HEK293 (cell line): ENCODE measurements around the gene OMA1.

Source experiments
- CTCF ChIA-PET: fragments of 350-600 bp; formaldehyde crosslinking; extraction: SDS; loops from one replicate; lab custom pipeline; 2021; ENCODE audit warnings: antibody characterized with exemption; lab: Yijun Ruan, JAX
- POLR2A ChIA-PET: fragments of 300-600 bp; formaldehyde crosslinking; extraction: SDS; loops from one replicate; lab custom pipeline; 2020; ENCODE audit warnings: antibody characterized with exemption, inconsistent platforms; lab: Yijun Ruan, JAX
- H3K27ac ChIP-seq: fragments of 200-500 bp; sonication (Bioruptor generic); 2 replicates; pipeline ENCODE4 v1.5.1; 2014; ENCODE audit warnings: low read depth, low read length, control low read depth, inconsistent platforms; ENCODE audit errors: extremely low read depth
- H3K36me3 ChIP-seq, 2 experiments: fragments of 200-500 bp in 1 of 2; sonication (Bioruptor generic) in 1 of 2; 1 replicate in 1 of 2; 2 replicates in 1 of 2; pipeline ENCODE4 v1.5.1; 2014 to 2017; ENCODE audit warnings: inconsistent platforms in 2 of 2, low read length in 2 of 2; ENCODE audit not compliant: control insufficient read depth in 2 of 2, insufficient read depth in 1 of 2
- H3K4me1 ChIP-seq: fragments of 200-500 bp; sonication (Bioruptor generic); 2 replicates; pipeline ENCODE4 v1.5.1; 2014; ENCODE audit warnings: mild to moderate bottlenecking, low read length, inconsistent platforms; ENCODE audit not compliant: control insufficient read depth, insufficient read depth
- H3K4me3 ChIP-seq: 2 replicates; pipeline ENCODE4 v1.5.1; 2011; ENCODE audit warnings: low read depth, mild to moderate bottlenecking, control low read depth, low read length, moderate library complexity
- H3K9me3 ChIP-seq: fragments of 200-500 bp; sonication (Bioruptor generic); 2 replicates; pipeline ENCODE4 v1.5.1; 2014; ENCODE audit warnings: low read depth, low read length, inconsistent platforms; ENCODE audit not compliant: control insufficient read depth, insufficient read depth
- PRDM1 ChIP-seq: fragments of 450-650 bp; formaldehyde crosslinking; IDR thresholded peaks from 2 replicates; pipeline ENCODE4; 2016; ENCODE audit warnings: missing biosample characterization, missing genetic modification characterization
- SP3 ChIP-seq: fragments of 450-650 bp; formaldehyde crosslinking; IDR thresholded peaks from 2 replicates; pipeline ENCODE4 v1.5.1; 2016; ENCODE audit warnings: missing biosample characterization, missing genetic modification characterization
- ZBTB17 ChIP-seq: fragments of 450-650 bp; formaldehyde crosslinking; IDR thresholded peaks from 2 replicates; pipeline ENCODE4 v1.5.1; 2016; ENCODE audit warnings: missing biosample characterization, missing genetic modification characterization
- ZBTB20 ChIP-seq: fragments of 450-650 bp; formaldehyde crosslinking; IDR thresholded peaks from 2 replicates; pipeline ENCODE4 v1.5.1; 2016; ENCODE audit warnings: missing biosample characterization, missing genetic modification characterization
- ZBTB7A ChIP-seq: fragments of 450-650 bp; formaldehyde crosslinking; IDR thresholded peaks from 2 replicates; pipeline ENCODE4 v1.5.1; 2016; ENCODE audit warnings: low read depth, missing biosample characterization, missing genetic modification characterization
- ZNF140 ChIP-seq: fragments of 450-650 bp; formaldehyde crosslinking; IDR thresholded peaks from 2 replicates; pipeline ENCODE4 v1.5.1; 2016; ENCODE audit warnings: missing biosample characterization, missing genetic modification characterization
- ZNF324 ChIP-seq: fragments of 450-650 bp; formaldehyde crosslinking; IDR thresholded peaks from 2 replicates; pipeline ENCODE4 v1.5.1; 2016; ENCODE audit warnings: missing biosample characterization, missing genetic modification characterization
- ZNF350 ChIP-seq: fragments of 450-650 bp; formaldehyde crosslinking; IDR thresholded peaks from 2 replicates; pipeline ENCODE4 v1.5.0; 2017; ENCODE audit warnings: missing biosample characterization, mild to moderate bottlenecking, missing genetic modification characterization
- ZNF423 ChIP-seq: fragments of 450-650 bp; formaldehyde crosslinking; IDR thresholded peaks from 2 replicates; pipeline ENCODE4 v1.5.1; 2016; ENCODE audit warnings: missing biosample characterization, missing genetic modification characterization
- ZNF473 ChIP-seq: fragments of 450-650 bp; formaldehyde crosslinking; IDR thresholded peaks from 2 replicates; pipeline ENCODE4 v1.5.1; 2017; ENCODE audit warnings: missing biosample characterization, missing genetic modification characterization
- ZNF48 ChIP-seq: fragments of 450-650 bp; formaldehyde crosslinking; IDR thresholded peaks from 2 replicates; pipeline ENCODE4 v1.5.1; 2016; ENCODE audit warnings: missing biosample characterization, missing genetic modification characterization
- ZNF513 ChIP-seq: fragments of 450-650 bp; IDR thresholded peaks from 2 replicates; pipeline ENCODE4 v1.5.1; 2018; ENCODE audit warnings: missing biosample characterization, missing genetic modification characterization
- ZNF530 ChIP-seq: fragments of 450-650 bp; formaldehyde crosslinking; IDR thresholded peaks from 2 replicates; pipeline ENCODE4 v1.5.1; 2016; ENCODE audit warnings: low read depth, missing biosample characterization, missing genetic modification characterization
- ZNF792 ChIP-seq: fragments of 450-650 bp; formaldehyde crosslinking; IDR thresholded peaks from 2 replicates; pipeline ENCODE4 v1.5.1; 2016; ENCODE audit warnings: missing biosample characterization, missing genetic modification characterization
- TF ChIP-seq, protein P1 (sequence below): fragments of 450-650 bp; formaldehyde crosslinking; IDR thresholded peaks from 2 replicates; pipeline ENCODE4 v1.5.1; 2016; ENCODE audit warnings: missing biosample characterization, missing genetic modification characterization
- TF ChIP-seq, protein P2 (sequence below): fragments of 450-650 bp; formaldehyde crosslinking; conservative IDR thresholded peaks from 2 replicates; pipeline ENCODE4 v1.5.1; 2016; ENCODE audit warnings: low read depth, missing biosample characterization, missing genetic modification characterization
- TF ChIP-seq, protein P3 (sequence below): fragments of 450-650 bp; formaldehyde crosslinking; IDR thresholded peaks from 2 replicates; pipeline ENCODE4 v1.5.1; 2017; ENCODE audit warnings: missing biosample characterization, missing genetic modification characterization

Gene OMA1

GRCh38 chr1:58528518-58528917 lies 18.0 kb downstream of the OMA1 start:
- POLR2A ChIA-PET, result no interaction called here
- TF ChIP-seq, protein P1, sequence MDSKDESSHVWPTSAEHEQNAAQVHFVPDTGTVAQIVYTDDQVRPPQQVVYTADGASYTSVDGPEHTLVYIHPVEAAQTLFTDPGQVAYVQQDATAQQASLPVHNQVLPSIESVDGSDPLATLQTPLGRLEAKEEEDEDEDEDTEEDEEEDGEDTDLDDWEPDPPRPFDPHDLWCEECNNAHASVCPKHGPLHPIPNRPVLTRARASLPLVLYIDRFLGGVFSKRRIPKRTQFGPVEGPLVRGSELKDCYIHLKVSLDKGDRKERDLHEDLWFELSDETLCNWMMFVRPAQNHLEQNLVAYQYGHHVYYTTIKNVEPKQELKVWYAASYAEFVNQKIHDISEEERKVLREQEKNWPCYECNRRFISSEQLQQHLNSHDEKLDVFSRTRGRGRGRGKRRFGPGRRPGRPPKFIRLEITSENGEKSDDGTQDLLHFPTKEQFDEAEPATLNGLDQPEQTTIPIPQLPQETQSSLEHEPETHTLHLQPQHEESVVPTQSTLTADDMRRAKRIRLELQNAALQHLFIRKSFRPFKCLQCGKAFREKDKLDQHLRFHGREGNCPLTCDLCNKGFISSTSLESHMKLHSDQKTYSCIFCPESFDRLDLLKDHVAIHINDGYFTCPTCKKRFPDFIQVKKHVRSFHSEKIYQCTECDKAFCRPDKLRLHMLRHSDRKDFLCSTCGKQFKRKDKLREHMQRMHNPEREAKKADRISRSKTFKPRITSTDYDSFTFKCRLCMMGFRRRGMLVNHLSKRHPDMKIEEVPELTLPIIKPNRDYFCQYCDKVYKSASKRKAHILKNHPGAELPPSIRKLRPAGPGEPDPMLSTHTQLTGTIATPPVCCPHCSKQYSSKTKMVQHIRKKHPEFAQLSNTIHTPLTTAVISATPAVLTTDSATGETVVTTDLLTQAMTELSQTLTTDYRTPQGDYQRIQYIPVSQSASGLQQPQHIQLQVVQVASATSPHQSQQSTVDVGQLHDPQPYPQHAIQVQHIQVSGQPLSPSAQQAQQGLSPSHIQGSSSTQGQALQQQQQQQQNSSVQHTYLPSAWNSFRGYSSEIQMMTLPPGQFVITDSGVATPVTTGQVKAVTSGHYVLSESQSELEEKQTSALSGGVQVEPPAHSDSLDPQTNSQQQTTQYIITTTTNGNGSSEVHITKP, result 0 out of 2 replicates have a peak, but pooled peaks have one; percentile 16
- no peak for TF ChIP-seq ZNF324 (tag by site-specific recombination)
- TF ChIP-seq, protein P2, sequence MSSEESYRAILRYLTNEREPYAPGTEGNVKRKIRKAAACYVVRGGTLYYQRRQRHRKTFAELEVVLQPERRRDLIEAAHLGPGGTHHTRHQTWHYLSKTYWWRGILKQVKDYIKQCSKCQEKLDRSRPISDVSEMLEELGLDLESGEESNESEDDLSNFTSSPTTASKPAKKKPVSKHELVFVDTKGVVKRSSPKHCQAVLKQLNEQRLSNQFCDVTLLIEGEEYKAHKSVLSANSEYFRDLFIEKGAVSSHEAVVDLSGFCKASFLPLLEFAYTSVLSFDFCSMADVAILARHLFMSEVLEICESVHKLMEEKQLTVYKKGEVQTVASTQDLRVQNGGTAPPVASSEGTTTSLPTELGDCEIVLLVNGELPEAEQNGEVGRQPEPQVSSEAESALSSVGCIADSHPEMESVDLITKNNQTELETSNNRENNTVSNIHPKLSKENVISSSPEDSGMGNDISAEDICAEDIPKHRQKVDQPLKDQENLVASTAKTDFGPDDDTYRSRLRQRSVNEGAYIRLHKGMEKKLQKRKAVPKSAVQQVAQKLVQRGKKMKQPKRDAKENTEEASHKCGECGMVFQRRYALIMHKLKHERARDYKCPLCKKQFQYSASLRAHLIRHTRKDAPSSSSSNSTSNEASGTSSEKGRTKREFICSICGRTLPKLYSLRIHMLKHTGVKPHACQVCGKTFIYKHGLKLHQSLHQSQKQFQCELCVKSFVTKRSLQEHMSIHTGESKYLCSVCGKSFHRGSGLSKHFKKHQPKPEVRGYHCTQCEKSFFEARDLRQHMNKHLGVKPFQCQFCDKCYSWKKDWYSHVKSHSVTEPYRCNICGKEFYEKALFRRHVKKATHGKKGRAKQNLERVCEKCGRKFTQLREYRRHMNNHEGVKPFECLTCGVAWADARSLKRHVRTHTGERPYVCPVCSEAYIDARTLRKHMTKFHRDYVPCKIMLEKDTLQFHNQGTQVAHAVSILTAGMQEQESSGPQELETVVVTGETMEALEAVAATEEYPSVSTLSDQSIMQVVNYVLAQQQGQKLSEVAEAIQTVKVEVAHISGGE (tag by site-specific recombination), result no peak
- TF ChIP-seq, all 188 proteins: peak for 1
- CTCF ChIA-PET, result interaction anchor here (0.7 to 2.4 kb wide), 3 partner anchors 13 to 305 kb away, joined by 3 to 30 read pairs (median 3); no protein-coding TSS in a partner anchor
- no peaks in the 10 kb centered on the region for H3K4me1 ChIP-seq
- H3K36me3 ChIP-seq, result no peaks in the 10 kb centered on the region
- H3K27ac ChIP-seq, result no peak overlapping the region
- no peak overlapping the region for H3K4me3 ChIP-seq
- H3K9me3 ChIP-seq, result no peaks in the 10 kb centered on the region

- H3K4me1 ChIP-seq, result no peaks in the 10 kb centered on the region
- H3K9me3 ChIP-seq, result no peaks in the 10 kb centered on the region
- ChIA-PET CTCF (interaction anchor here (0.6 to 3.6 kb wide), 4 partner anchors 9 to 129 kb away, joined by 3 to 16 read pairs (median 6); no protein-coding TSS in a partner anchor), POLR2A (no interaction called here)
- H3K36me3 ChIP-seq, result no peaks in the 10 kb centered on the region
- no peak overlapping the region for H3K27ac ChIP-seq
- no peak overlapping the region for H3K4me3 ChIP-seq
- TF ChIP-seq ZNF423 (no peak), ZNF140 (tag by site-specific recombination) (no peak), ZNF473 (tag by site-specific recombination) (no peak), ZNF513 (tag by site-specific recombination) (no peak), SP3 (no peak), ZNF792 (no peak), ZNF350 (tag by site-specific recombination) (no peak), ZBTB20 (tag by site-specific recombination) (no peak), PRDM1 (tag by site-specific recombination) (no peak), ZBTB17 (tag by site-specific recombination) (no peak), ZNF530 (tag by site-specific recombination) (no peak), ZNF48 (no peak), ZBTB7A (no peak)
- TF ChIP-seq, protein P3, sequence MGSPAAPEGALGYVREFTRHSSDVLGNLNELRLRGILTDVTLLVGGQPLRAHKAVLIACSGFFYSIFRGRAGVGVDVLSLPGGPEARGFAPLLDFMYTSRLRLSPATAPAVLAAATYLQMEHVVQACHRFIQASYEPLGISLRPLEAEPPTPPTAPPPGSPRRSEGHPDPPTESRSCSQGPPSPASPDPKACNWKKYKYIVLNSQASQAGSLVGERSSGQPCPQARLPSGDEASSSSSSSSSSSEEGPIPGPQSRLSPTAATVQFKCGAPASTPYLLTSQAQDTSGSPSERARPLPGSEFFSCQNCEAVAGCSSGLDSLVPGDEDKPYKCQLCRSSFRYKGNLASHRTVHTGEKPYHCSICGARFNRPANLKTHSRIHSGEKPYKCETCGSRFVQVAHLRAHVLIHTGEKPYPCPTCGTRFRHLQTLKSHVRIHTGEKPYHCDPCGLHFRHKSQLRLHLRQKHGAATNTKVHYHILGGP (tag by site-specific recombination), result no peak
Observed at GRCh38 chr1:58524353-58524945, 22.1 kb downstream of the OMA1 start.
